HEK293T (cell line): Measurements from ENCODE around the gene SNX18.

ENCODE experiments used
- ARNT ChIP-seq: fragments of 450-650 bp; IDR thresholded peaks from 2 replicates; pipeline ENCODE4 v1.6.1; 2017; ENCODE audit warnings: mild to moderate bottlenecking
- BHLHE40 ChIP-seq: fragments of 450-650 bp; IDR thresholded peaks from 2 replicates; pipeline ENCODE4 v1.6.1; 2016; ENCODE audit warnings: mild to moderate bottlenecking, moderate library complexity, borderline replicate concordance
- CTBP1 ChIP-seq: fragments of 450-650 bp; IDR thresholded peaks from 2 replicates; pipeline ENCODE4 v1.6.1; 2016; ENCODE audit warnings: borderline replicate concordance
- ELF4 ChIP-seq: fragments of 450-650 bp; IDR thresholded peaks from 2 replicates; pipeline ENCODE4 v1.6.1; 2017; ENCODE audit warnings: antibody characterized with exemption
- FOXA1 ChIP-seq: fragments of 450-650 bp; IDR thresholded peaks from 2 replicates; pipeline ENCODE4 v1.6.1; 2016; ENCODE audit warnings: mild to moderate bottlenecking
- FOXK2 ChIP-seq: fragments of 450-650 bp; IDR thresholded peaks from 2 replicates; pipeline ENCODE4 v1.6.1; 2016; ENCODE audit warnings: mild to moderate bottlenecking
- L3MBTL2 ChIP-seq: fragments of 450-650 bp; conservative IDR thresholded peaks from 2 replicates; pipeline ENCODE4 v1.6.1; 2016; ENCODE audit warnings: mild to moderate bottlenecking
- LEF1 ChIP-seq: fragments of 450-650 bp; IDR thresholded peaks from 2 replicates; pipeline ENCODE4 v1.6.1; 2017; ENCODE audit warnings: mild to moderate bottlenecking, borderline replicate concordance
- SP1 ChIP-seq: fragments of 450-650 bp; IDR thresholded peaks from 2 replicates; pipeline ENCODE4 v1.6.1; 2017
- TARDBP ChIP-seq: fragments of 450-650 bp; IDR thresholded peaks from 2 replicates; pipeline ENCODE4 v1.6.1; 2016

- TF ChIP-seq FOXK2 = no peak
- TF ChIP-seq ELF4 = no peak
- TF ChIP-seq FOXA1 = no peak
- TF ChIP-seq SP1 = no peak
- TF ChIP-seq ARNT = no peak
- TF ChIP-seq TARDBP = no peak
- TF ChIP-seq L3MBTL2 = no peak
- no peak for TF ChIP-seq BHLHE40
- TF ChIP-seq CTBP1 = no peak
- TF ChIP-seq LEF1 = no peak
These were observed 9.2 kb downstream of the SNX18 start for GRCh38 chr5:54526604-54527288.
